HG03135 (cell line): ENCODE results near the gene ESPN.
"Not testable (repeated sequence)": the region's sequence is repeated elsewhere in the genome, so short reads cannot be mapped to it uniquely, and the experiment has no call there.

Experiments used
- ATAC-seq: cut with Tn5 transposase; IDR thresholded peaks from one replicate; pipeline ENCODE4 v1.9.1; 2021; ENCODE audit warnings: mild to moderate bottlenecking, moderate library complexity; ENCODE audit not compliant: unreplicated experiment

The ESPN gene

GRCh38 chr1:6447016-6447817 lies 22.6 kb downstream of the ESPN start:
- no peak for ATAC-seq

GRCh38 chr1:6447818-6448748 lies 23.5 kb downstream of the ESPN start:
- no peak for ATAC-seq

GRCh38 chr1:6448749-6449631 lies 24.4 kb downstream of the ESPN start:
- no peak for ATAC-seq

GRCh38 chr1:6450005-6450450 lies 25.5 kb downstream of the ESPN start:
- ATAC-seq = no peak

- ATAC-seq = not testable (repeated sequence)
These were observed 25.9 kb downstream of the ESPN start for GRCh38 chr1:6450486-6450885.

- no peak for ATAC-seq
These were observed 26.4 kb downstream of the ESPN start for GRCh38 chr1:6450943-6451373.

GRCh38 chr1:6453895-6454855 lies 29.6 kb downstream of the ESPN start:
- not testable (repeated sequence) for ATAC-seq

GRCh38 chr1:6454856-6455751 lies 30.5 kb downstream of the ESPN start:
- no peak for ATAC-seq

GRCh38 chr1:6455752-6456520 lies 31.4 kb downstream of the ESPN start:
- not testable (repeated sequence) for ATAC-seq

GRCh38 chr1:6456800-6457466 lies 32.4 kb downstream of the ESPN start:
- no peak for ATAC-seq

- no peak for ATAC-seq
These were observed 35.3 kb downstream of the ESPN start for GRCh38 chr1:6459850-6460265.

GRCh38 chr1:6460301-6461050 lies 35.9 kb downstream of the ESPN start:
- ATAC-seq = no peak

GRCh38 chr1:6461051-6461530 lies 36.5 kb downstream of the ESPN start:
- no peak for ATAC-seq

- ATAC-seq = no peak
These were observed 37.2 kb downstream of the ESPN start for GRCh38 chr1:6461538-6462411.

- no peak for ATAC-seq
These were observed 38.0 kb downstream of the ESPN start for GRCh38 chr1:6462412-6463119.
